ENCODE results near the gene DDX6. TPM values are rescaled to one million over a fixed set of nuclear protein-coding genes. Genes with fewer than 3 reads are reported as not detected.
"Not testable (repeated sequence)": the region's sequence is repeated elsewhere in the genome, so short reads cannot be mapped to it uniquely, and the experiment has no call there.

The DDX6 gene
- total RNA-seq, 3 donors from 2014 or later: 86.9 to 158 (median 97.6) TPM

DNA sequence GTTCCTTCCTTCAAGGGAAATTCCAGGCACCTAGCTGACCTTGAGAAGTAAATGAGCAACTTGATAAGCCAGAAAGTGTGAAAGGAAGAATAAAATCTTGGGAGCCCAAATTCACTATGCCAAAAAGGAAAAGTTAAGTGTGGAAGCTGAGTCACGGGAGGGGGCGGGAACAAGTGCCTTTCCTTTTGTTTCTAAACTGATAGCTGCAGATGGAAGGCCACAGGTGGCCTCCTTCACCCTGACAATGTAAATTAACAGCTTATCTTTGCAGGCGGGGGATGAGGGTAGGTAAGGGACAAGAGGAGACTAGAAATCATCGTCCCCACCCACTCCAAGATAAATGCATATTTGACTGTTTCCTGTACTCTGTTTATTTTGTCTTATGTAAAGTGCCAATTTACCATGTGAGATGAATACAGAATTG is 75.1 kb downstream of the DDX6 start:
- no peak overlapping the region for H3K4me3 ChIP-seq
- TF ChIP-seq, protein P1, sequence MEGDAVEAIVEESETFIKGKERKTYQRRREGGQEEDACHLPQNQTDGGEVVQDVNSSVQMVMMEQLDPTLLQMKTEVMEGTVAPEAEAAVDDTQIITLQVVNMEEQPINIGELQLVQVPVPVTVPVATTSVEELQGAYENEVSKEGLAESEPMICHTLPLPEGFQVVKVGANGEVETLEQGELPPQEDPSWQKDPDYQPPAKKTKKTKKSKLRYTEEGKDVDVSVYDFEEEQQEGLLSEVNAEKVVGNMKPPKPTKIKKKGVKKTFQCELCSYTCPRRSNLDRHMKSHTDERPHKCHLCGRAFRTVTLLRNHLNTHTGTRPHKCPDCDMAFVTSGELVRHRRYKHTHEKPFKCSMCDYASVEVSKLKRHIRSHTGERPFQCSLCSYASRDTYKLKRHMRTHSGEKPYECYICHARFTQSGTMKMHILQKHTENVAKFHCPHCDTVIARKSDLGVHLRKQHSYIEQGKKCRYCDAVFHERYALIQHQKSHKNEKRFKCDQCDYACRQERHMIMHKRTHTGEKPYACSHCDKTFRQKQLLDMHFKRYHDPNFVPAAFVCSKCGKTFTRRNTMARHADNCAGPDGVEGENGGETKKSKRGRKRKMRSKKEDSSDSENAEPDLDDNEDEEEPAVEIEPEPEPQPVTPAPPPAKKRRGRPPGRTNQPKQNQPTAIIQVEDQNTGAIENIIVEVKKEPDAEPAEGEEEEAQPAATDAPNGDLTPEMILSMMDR (IDR thresholded peaks at IDR 0.05): no peak
- intact Hi-C loops (cut with DNase I, micrococcal nuclease): no loop called here
- no peaks in the 10 kb centered on the region for H3K4me1 ChIP-seq (ENCODE audit: low read depth)
- peak; percentile 28 for ATAC-seq
- H3K36me3 ChIP-seq (ENCODE audit: low read depth): no peaks in the 10 kb centered on the region
- H3K9me3 ChIP-seq: no peaks in the 10 kb centered on the region
- DNase-seq: no peak

DNA sequence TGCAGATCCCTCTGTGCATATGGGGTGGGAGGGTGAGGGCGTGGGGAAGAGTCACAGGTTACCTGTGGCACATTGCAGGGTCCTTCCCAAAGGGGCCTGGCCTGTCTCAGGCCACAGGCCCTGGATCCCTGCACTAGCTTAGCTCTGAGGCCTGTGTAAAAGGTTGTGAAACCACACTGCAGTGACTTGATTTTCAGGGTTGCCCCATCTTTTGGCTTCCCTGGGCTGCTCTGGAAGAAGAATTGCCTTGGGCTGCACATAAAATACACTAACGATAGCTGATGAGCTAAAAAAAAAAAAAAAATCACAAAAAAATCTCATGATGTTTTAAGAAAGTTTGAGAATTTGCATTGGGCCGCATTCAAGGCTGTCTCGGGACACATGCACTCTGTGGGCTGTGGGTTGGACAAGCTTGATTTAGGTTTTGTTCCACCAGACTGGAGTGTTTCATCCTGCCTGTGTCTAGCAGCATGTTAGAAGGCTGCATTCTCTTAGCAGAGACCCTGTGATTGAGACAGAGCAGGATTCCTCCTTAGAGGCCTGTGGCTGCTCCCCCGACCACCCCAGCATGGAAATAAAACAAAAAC is 75.6 kb downstream of the DDX6 start:
- ATAC-seq (no peak), DNase-seq (no peak)
- H3K4me1 ChIP-seq (ENCODE audit: low read depth): no peaks in the 10 kb centered on the region
- no peaks in the 10 kb centered on the region for H3K9me3 ChIP-seq
- TF ChIP-seq, protein P1 (IDR thresholded peaks at IDR 0.05): no peak
- intact Hi-C loops (cut with DNase I, micrococcal nuclease): no loop called here
- no peaks in the 10 kb centered on the region for H3K36me3 ChIP-seq (ENCODE audit: low read depth)
- H3K4me3 ChIP-seq: no peak overlapping the region

DNA sequence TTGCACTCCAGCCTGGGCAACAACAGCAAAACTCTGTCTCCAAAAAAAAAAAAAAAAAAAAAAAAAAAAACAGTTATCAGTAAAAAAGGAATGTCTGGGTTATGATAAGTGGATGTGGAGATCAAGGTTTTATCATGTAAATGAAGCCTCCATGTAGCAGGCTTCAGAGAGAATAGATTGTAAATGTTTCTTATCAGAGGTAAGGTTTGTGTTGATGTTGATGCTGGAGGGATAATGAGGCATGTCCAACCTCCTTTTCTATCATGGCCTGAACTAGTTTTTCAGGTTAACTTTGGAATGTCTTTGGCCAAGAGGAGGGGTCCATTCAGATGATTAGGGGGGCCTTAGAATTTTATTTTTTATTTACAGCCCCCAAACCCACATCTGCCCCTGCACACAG is 76.1 kb downstream of the DDX6 start:
- intact Hi-C loops (cut with DNase I, micrococcal nuclease): no loop called here
- no peaks in the 10 kb centered on the region for H3K36me3 ChIP-seq (ENCODE audit: low read depth)

DNA sequence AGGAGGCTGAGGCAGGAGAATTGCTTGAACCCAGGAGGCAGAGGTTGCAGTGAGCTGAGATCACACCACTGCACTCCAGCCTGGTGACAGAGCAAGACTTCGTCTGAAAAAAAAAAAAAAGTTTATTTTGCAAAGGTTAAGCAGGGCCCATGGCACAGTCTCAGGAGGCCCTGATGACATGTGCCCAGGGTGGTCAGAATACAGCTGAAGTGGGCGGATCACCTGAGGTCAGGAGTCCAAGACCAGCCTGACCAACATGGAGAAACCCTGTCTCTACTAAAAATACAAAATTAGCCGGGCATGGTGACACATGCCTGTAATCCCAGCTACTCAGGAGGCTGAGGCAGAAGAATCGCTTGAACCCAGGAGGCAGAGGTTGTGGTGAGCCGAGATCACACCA is 76.5 kb downstream of the DDX6 start:
- H3K9me3 ChIP-seq; H3K4me1 ChIP-seq (ENCODE audit: low read depth); DNase-seq; H3K4me3 ChIP-seq; intact Hi-C loops (cut with DNase I, micrococcal nuclease); ATAC-seq; H3K36me3 ChIP-seq (ENCODE audit: low read depth): not testable (repeated sequence)

More for the DNA sequence above, 76.1 kb downstream of the DDX6 start:
- no peak overlapping the region for H3K4me3 ChIP-seq
- TF ChIP-seq, protein P1 (IDR thresholded peaks at IDR 0.05): no peak
- H3K9me3 ChIP-seq: no peaks in the 10 kb centered on the region
- no peak for DNase-seq
- ATAC-seq: no peak
- no peaks in the 10 kb centered on the region for H3K4me1 ChIP-seq (ENCODE audit: low read depth)

DNA sequence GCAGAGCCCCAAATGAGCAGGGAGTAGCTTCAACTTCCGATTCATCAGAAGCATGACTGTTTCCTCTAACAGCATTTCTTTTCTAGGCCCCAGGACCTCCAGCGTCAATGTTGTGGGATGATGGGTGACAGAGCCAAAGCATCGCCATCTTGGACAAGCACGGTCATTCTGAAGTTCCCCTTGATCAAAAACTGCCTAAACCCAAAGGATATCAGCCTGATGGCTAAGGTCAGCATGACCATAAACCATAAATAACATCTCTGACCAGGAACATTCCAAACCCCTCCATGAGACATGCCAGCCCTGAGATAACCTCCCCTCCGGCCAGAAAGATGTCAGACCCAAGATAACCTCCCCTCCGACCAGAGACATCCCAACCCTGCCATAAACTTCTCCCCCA is 82.7 kb downstream of the DDX6 start:
- Histone ChIP-seq H3K36me3 (ENCODE audit: low read depth) (no peaks in the 10 kb centered on the region), H3K4me3 (no peak overlapping the region), H3K4me1 (ENCODE audit: low read depth) (no peaks in the 10 kb centered on the region), H3K9me3 (no peaks in the 10 kb centered on the region)
- no peak for ATAC-seq
- intact Hi-C loops (cut with DNase I, micrococcal nuclease): no loop called here
- no peak for DNase-seq
- TF ChIP-seq, protein P1 (IDR thresholded peaks at IDR 0.05): no peak

DNA sequence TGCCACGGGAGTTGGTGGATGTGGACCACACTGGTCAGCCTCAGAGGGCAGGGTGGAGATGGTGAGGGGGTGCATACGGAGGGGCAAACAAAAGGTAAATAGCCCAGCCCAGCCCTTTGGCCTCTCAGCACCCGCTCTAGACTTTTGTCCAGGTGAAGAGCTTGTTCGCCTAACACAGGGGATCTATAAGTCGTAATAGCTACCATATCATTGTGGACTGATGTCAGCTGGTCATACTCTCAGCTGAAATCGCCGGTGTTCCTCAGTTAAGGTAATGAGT is 84.5 kb downstream of the DDX6 start:
- intact Hi-C loops (cut with DNase I, micrococcal nuclease): no loop called here
- DNase-seq (no peak), ATAC-seq (no peak)
- H3K4me1 ChIP-seq (ENCODE audit: low read depth): no peaks in the 10 kb centered on the region
- TF ChIP-seq, protein P1 (IDR thresholded peaks at IDR 0.05): no peak
- no peak overlapping the region for H3K4me3 ChIP-seq
- no peaks in the 10 kb centered on the region for H3K9me3 ChIP-seq
- no peaks in the 10 kb centered on the region for H3K36me3 ChIP-seq (ENCODE audit: low read depth)

All from mucosa of descending colon (tissue), 3 donors.